Stimulated activated CD4-positive, alpha-beta T cell treated with anti-CD3 and anti-CD28 coated beads, Interleukin-1b, Interleukin-23, amount 100 ng/mL, for 48 hours (primary cell): Measurements from ENCODE around the gene LCN2.

Experiments
- DNase-seq: peaks from one replicate; pipeline ENCODE4 v3.0.0-alpha.2; 2020

Gene LCN2

DNA sequence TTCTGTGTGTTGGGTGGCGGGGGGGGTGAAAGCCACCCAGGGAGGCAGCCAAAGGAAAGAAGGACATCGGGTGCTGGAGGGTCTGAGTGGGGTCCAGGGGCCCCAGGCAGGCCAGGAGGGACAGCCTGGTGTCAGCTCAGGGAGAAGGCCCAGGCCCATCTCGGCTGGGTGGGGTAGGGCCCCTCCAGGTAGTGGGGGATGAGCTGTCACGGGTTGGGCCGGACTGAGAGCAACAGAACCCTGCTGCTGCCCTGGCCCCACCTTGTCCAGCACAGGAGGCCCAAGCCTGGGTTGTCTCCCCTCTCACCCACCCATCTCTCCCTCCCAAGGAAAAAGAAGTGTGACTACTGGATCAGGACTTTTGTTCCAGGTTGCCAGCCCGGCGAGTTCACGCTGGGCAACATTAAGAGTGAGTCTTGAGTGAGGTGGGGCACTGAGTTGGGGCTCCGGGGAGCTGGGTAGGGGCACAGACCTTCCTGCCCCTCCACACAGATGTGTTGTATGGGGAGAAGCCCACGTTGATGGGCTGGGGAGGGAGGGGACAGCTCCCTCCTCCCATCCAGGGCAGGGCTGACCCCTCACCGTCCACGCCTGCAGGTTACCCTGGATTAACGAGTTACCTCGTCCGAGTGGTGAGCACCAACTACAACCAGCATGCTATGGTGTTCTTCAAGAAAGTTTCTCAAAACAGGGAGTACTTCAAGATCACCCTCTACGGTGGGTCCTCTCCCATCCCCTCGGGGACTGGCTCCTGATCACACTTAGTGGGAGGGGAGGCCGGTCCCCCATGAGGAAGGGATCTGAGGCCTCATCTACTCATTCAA, 2.3 kb downstream of the LCN2 start:
- DNase-seq: no peak

DNA sequence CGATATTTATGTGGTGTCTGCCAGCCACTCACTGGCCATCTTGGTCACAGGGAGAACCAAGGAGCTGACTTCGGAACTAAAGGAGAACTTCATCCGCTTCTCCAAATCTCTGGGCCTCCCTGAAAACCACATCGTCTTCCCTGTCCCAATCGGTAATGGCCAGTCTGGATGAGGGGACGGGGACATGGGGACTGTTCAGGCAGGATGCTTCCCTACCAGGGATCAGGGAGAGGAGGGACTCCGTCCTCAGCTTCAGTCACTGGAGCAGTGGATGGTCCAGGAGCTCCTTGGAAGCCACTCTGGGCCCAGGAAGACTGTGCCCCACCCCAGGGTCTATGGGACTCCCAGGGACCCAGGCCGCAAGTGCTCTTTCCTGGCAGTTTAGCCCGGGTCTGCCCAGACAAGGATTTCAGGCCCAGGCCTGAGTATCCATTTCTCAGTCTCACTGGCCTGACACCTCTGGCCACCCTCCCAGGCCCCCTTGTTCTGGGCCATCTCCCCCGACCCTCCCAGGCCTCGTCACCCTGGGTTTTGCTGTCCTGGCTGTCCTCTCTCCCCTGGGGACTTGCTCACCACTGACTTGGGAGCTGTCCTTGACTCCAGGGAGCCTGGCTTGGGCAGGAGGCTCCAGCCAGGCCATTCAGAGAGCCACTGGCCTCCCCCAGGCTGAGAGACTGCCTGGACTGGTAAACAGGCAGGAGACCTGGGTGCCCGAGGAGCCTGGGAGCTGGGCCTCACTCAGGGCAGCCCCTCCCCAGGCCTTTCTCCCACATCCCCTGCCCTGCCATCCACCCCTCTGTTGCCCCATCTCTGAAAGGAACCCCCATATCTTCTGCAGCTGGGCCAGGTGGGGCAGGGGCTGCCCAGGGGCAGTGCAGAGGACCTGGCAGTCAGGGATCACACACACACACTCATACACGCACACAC, 3.1 kb downstream of the LCN2 start:
- no peak for DNase-seq

GRCh38 chr9:128153060-128153946, 4.0 kb downstream of the LCN2 start:
- no peak for DNase-seq

- no peak for DNase-seq
Measured at GRCh38 chr9:128153947-128154695, 4.9 kb downstream of the LCN2 start.

- DNase-seq: no peak
Measured at GRCh38 chr9:128155736-128156500, 6.7 kb downstream of the LCN2 start.

DNA sequence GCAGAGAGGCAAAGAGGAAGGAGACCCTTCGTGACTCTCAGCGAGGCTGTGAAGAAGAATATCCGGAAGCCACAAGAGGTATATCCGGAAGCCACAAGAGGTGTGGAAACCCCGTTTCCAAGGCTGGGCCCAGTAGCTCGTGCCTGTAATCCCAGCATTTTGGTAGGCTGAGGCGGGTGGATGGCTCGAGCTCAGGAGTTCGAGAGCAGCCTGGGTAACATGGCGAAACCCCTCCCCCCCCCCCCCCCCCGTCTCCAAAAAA, 10.2 kb downstream of the LCN2 start:
- DNase-seq: peak; percentile 51

- peak; percentile 94 for DNase-seq
Measured at GRCh38 chr9:128159784-128160602, 10.7 kb downstream of the LCN2 start, which contains the start of gene BBLN. Gene BBLN, plus strand, starts transcription at chr9:128160265. Its CDS starts 143 bp downstream, at chr9:128160408.

GRCh38 chr9:128160603-128160987, 11.3 kb downstream of the LCN2 start:
- peak; percentile 57 for DNase-seq

GRCh38 chr9:128161215-128161902, 12.1 kb downstream of the LCN2 start:
- DNase-seq: no peak

DNA sequence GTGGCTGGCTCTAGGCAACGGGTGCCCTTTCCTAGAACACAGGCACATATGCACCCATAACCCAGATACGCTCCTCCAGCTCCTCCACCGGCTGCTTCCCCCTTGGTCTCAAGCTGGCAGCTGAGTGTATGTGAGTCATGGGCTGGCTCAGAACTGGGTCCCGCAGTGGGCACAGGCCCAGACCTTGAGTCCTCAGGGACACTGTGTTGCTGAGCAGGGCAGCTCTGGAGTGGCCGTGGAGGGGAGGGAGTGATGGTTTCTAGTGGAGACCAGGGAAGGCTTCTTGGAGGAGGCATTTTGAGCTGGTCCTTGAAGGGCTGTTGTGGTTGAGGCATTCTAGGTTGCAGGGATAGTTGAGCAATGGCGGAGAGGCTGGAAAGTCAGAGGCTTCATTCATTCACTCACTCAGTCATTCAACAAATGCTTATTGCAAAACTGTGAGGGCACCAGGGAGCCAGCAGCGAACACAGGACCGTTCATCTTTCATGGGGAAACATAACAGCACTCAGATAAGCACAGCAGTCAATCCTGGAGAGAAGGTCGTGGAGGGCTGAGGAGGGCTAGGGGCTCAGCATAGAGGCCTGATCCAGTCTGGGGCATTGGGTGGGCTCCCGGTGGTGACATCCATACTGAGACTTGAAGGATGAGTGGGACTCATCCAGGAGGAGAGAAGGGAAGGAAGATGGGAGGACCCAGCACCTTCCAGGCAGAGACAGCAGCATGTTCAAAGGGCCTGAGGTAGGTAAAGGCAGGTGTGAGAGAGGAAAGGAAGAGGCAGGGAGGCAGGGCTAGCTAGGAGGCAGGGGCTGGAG, 13.2 kb downstream of the LCN2 start:
- DNase-seq: no peak

DNA sequence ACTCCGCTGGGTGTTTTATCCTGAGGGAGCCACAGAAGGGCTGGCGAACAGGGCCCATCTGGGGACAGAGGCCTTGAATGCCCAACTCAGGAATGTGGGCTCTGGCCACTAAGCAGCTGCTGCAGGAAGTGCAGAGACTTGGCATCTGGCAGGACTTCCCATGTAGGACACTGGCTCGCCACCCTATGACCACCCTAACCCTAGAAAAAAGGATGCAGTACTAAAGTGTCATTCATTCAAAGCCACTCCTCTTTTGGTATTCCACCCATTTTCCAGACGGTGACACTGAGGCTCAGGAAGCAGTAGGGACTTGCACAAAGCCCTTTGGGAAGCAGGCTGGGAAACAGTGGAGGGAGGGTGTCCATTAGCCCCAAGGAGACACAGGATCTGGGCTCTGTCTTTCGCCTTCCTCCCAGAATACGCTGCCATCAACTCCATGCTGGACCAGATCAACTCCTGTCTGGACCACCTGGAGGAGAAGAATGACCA, 13.8 kb downstream of the LCN2 start:
- no peak for DNase-seq

DNA sequence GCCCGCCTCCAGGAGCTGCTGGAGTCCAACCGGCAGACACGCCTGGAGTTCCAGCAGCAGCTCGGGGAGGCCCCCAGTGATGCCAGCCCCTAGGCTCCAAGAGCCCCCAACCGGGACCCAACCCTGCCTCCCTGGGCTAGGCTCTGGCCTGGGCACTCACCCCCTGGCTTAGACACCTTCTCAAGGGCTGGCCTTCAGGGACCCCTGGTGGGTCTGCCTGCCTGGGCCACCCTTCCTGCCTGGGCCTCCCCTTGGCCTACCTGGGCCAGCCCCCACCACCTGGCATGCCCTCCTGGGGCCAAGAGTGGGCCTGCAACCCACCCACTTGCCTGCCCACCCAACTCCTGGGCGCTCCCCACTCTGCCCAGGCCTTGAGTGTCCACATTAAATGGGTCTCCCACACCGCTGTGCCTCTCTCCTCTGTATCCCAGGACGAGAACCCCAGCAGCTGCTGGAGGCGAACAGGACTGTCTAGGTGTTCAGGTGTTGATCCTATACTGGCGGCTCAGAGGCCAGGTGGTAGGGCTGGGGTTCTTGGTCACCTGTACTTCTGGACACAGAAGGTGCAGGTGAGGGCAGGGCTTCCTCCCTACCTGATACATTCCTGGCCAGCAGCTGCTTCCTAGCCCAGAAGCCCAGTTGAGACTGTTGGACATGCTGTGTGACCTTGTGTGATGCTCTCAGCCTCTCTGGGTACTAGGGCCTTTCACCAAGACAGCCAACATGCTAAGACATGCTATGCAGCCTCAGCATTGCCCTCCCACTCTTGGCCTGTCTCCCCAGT, 14.5 kb downstream of the LCN2 start:
- DNase-seq: no peak

GRCh38 chr9:128164307-128164885, 15.1 kb downstream of the LCN2 start:
- no peak for DNase-seq

DNA sequence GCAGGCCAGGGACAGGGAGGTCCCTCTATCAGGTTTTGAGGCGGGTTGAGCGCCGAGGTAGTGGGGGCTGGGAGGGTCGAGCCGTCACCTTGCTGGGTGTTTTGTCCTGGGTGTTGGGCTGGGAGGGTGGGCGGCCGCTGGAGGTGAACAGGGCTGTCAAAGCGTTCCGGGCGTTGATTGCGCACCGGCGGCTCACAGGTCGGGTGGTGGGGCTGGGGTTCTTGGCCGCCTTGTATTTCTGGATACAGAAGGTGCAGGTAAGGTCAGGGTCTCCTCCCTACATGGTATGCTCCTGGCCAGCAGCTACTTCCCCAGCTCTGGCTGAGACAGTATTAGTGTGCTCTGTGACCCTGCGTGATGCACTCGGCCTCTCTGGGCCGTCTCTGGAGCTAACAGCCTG, 16.9 kb downstream of the LCN2 start:
- DNase-seq: no peak

GRCh38 chr9:128167209-128167608, 18.0 kb downstream of the LCN2 start:
- DNase-seq: no peak

DNA sequence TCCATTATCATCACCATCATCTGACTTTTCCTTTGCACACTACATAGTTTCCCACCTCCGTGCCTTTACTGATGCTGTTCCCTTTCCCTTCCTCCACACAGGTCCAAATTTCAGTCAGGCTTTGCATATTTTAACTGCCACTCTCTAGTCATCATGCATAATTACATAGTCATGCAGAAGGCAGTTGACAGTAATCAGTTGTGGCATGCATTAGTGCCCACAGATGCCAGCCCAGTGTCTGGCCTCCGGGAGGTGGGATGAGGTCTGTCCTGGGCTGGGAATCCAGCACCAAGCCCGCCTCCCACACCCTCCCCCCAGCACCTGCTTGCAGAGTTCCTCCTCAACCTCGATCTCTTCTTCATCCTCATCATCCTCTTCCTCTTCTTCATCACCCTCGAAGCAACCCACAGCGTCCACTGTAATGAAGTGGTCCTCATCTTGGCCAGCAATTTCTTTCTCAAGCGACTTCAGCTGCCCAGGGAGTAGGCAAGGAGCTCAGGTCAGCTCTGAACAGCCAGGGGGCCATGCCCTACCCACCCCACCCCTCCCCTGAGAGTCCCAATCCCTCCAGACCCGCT, 19.6 kb downstream of the LCN2 start:
- no peak for DNase-seq

- DNase-seq: no peak
Measured at GRCh38 chr9:128169492-128169891, 20.2 kb downstream of the LCN2 start.
